ENCODE data around the gene TPSD1.

Gene TPSD1

GRCh38 chr16:1212616-1213194 lies 43.2 kb upstream of the TPSD1 start:
- no peak for TF ChIP-seq ZFX (IDR thresholded peaks at IDR 0.05; ENCODE audit: borderline replicate concordance)
- no peak for TF ChIP-seq CTCF (IDR thresholded peaks at IDR 0.05)
- H3K27ac ChIP-seq = no peak overlapping the region

- no peak for TF ChIP-seq ZFX (IDR thresholded peaks at IDR 0.05; ENCODE audit: borderline replicate concordance)
- no peak for TF ChIP-seq CTCF (IDR thresholded peaks at IDR 0.05)
Observed at GRCh38 chr16:1213231-1213630, 42.6 kb upstream of the TPSD1 start.

GRCh38 chr16:1213796-1214372 lies 42.0 kb upstream of the TPSD1 start:
- no peak for TF ChIP-seq CTCF (IDR thresholded peaks at IDR 0.05)
- no peak for TF ChIP-seq ZFX (IDR thresholded peaks at IDR 0.05; ENCODE audit: borderline replicate concordance)
- H3K27ac ChIP-seq = no peak overlapping the region

More at GRCh38 chr16:1213231-1213630, 42.6 kb upstream of the TPSD1 start:
- no peak overlapping the region for H3K27ac ChIP-seq

- TF ChIP-seq ZFX (IDR thresholded peaks at IDR 0.05; ENCODE audit: borderline replicate concordance) (no peak), CTCF (IDR thresholded peaks at IDR 0.05) (no peak)
Observed at GRCh38 chr16:1214719-1215118, 41.1 kb upstream of the TPSD1 start.

GRCh38 chr16:1215574-1216295 lies 40.1 kb upstream of the TPSD1 start:
- no peak overlapping the region for H3K27ac ChIP-seq
- TF ChIP-seq ZFX (IDR thresholded peaks at IDR 0.05; ENCODE audit: borderline replicate concordance) (no peak), CTCF (IDR thresholded peaks at IDR 0.05) (no peak)

More at GRCh38 chr16:1214719-1215118, 41.1 kb upstream of the TPSD1 start:
- no peak overlapping the region for H3K27ac ChIP-seq

GRCh38 chr16:1216296-1216619 lies 39.6 kb upstream of the TPSD1 start:
- peak; percentile 48 for TF ChIP-seq CTCF (IDR thresholded peaks at IDR 0.05)
- TF ChIP-seq ZFX (IDR thresholded peaks at IDR 0.05; ENCODE audit: borderline replicate concordance) = no peak
- H3K27ac ChIP-seq = no peak overlapping the region

All from 22Rv1 (cell line).